GM19238 (cell line): ENCODE data around the gene NPHP4.
"Not testable (repeated sequence)": the region's sequence is repeated elsewhere in the genome, so short reads cannot be mapped to it uniquely, and the experiment has no call there.

Experiments
- DNase-seq: peaks from one replicate; pipeline ENCODE4 v3.0.0; 2011; ENCODE audit warnings: low spot score; ENCODE audit not compliant: insufficient read length

NPHP4 gene

DNA sequence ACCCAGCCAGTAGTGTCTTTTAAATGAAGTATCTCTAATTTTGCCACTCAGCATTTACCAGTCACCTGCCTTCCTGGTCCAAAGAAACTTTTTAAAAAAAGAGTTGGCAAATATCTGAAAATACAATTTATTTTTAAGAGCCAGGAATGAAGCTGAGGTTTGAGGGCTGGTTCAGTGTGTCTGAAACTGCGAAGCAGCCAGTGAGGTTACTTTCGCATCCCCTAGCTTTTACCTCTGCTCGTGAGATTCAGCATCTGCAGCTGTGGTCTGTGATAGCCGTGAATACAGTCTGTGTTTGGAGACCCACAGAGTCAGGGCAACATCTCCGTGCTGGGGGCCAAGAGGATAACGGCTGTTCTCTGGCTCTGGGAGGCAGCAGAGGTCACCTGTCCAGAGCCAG, 32.2 kb upstream of the NPHP4 start:
- DNase-seq, result no peak

DNA sequence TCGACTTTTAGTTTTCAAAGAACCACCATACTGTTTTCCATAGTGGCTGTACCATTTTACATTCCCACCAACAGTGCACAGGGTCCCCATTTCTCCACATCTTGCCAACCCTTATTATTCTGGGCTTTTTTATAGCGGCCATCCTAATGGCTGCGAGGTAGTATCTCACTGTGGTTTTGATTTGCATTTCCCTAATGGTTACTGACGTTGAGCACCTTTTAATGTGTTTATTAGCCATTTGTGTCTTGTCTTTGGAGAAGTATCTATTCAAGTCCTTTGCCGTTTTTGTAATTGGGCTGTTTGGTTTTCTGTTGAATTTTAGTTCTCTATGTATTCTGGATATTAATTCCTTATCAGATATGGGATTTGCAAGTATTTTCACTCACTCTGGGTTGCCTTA, 31.1 kb upstream of the NPHP4 start:
- no peak for DNase-seq

DNA sequence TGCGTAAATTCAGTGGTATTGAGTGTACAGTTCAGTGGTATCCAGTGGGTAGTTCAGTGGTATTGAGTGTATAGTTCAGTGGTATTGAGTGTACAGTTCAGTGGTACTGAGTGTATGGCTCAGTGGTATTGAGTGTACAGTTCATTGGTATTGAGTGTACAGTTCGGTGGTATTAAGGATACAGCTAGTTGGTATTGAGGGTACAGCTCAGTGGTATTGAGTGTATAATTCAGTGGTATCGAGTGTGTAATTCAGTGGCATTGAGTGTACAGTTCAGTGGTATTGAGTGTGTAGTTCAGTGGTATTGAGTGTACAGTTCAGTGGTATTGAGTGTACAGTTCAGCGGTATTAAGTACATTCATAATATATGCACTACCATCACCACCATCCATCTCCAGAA, 30.0 kb upstream of the NPHP4 start:
- DNase-seq, result no peak

DNA sequence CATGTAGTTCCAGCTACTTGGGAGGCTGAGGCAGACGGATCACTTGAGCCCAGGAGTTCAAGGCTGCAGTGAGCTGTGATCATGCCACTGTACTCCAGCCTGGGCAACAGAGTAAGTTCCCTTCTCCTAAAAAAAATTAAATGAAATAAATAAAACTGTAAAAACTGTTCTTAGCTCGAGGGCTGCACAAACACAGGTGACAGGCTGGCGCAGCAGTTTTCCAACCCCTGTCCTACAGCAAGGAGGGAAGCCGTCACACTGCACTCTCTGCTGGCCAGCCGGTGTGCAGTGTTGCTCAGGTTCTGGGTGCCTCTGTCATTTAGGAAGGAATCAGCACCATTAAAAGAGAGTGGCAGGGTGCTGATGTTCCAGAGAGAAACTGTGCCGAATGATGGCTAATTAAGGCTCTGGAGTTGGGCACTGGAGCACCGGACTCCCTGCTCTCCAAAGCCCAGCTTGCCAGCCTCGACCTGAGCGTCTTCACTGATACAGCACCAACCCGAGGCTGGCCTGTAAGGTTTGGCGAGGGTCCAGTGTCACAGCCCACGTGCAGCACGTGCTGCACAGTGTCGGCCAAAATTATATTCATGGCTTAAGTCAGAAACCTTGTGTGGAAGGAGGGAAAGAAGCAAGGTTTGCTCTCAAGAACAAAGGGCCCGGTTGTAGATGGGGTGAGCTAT, 27.1 kb upstream of the NPHP4 start:
- no peak for DNase-seq

DNA sequence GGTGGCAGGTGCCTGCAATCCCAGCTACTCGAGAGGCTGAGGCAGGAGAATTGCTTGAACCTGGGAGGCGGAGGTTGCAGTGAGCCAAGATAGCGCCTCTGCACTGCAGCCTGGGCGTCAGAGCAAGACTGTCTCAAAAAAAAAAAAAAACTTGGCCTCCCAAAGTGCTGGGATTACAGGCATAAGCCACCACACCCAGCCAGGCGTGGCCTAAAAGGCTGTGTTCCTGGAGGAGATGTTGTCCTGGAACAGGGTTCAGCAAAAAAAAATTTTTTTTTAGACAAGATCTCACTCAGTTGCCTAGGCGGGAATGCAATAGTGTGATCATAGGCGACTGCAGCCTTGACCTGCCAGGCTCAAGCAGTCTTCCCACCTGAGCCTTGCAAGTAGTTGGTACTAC, 25.4 kb upstream of the NPHP4 start:
- DNase-seq, result not testable (repeated sequence)

DNA sequence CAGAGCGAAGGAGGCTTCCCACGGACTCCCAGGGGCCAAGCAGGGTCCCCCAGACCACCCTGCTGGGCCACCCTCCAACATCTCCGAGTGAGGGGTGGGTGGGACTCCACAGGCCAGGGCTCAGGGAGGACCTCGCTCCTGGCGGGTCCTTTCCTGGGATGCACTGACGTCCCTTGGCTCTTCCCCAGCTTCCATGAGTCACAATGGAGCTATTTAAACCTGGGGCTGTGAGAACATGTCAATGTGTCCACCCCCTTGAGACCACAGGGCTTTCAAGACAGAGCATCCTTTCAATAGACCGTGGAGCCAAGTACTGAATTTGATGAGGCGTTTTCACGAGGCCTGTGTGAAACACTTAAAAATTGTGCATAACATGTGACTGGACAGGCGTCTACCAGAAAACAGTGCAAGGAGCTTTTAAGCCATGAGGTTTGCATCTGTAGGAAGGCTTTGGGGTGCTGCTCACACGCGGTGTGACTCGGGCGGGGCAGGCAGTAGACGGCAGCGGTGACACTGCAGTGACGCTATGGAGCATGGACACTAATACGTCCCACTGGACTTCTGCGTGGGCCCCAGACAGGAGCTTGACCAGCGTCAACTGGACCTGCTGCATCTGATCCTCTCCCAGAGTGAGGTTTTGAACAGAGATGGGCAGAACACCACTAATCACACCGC, 24.1 kb upstream of the NPHP4 start:
- no peak for DNase-seq

DNA sequence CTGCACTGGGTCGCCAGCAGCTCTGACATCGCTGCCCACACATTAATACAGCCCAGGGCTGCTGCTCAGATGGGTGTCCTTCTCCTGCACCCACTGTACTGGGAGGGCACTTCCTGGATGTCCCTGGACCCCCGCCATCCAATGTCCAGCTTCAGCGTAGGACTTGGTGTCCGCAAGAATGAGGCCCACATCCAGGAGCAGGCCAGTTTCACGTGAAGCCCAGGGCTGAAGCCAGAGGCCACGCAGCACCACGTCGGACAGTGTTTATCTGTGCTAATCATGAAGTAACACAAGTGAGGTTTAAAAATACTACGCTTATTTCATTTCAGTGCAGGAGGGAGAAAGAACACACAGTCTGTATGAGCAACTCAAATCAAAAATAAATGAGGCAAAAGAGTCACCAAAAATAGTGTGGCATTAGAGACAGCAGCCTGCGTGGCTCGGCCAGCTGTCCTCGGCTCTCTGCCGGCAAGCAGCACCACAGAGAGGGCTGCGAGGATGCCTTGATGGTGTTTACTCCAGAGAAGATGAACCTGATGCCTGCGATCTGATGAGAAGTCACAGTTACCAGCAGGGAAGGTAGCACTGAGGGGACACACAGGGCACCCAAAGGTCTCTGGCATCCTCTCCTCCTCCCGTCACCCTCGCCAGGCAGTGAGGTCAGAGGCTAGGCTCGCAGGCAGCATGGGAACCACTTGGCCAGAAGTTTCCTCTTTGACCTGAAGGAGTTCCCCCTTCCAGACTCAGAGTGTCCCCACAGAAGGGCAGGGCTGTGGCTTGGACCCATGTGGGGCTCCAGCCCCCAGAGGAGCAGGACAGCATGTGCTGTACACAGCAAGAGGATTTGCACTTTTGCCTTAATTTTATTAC, 22.1 kb upstream of the NPHP4 start:
- DNase-seq, result no peak

DNA sequence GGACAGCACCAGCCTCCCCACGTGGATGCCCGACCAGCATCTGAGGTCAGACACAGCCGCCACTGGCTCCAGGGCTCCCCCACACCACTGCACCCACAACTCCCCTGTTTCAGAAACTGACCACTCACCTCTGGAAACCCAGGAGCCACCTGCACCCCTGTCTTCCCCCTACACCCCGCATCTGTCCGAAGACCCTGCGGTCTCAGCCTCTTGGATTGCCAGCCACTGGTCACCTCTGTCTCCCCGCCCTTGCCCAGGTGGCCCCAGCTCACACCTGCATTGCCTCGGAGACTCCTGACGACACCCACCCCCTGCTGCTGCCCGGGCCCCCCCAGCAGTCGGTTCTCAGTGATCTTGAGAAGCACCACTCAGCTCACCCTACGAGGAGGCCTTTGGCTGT, 21.3 kb upstream of the NPHP4 start:
- DNase-seq, result no peak

DNA sequence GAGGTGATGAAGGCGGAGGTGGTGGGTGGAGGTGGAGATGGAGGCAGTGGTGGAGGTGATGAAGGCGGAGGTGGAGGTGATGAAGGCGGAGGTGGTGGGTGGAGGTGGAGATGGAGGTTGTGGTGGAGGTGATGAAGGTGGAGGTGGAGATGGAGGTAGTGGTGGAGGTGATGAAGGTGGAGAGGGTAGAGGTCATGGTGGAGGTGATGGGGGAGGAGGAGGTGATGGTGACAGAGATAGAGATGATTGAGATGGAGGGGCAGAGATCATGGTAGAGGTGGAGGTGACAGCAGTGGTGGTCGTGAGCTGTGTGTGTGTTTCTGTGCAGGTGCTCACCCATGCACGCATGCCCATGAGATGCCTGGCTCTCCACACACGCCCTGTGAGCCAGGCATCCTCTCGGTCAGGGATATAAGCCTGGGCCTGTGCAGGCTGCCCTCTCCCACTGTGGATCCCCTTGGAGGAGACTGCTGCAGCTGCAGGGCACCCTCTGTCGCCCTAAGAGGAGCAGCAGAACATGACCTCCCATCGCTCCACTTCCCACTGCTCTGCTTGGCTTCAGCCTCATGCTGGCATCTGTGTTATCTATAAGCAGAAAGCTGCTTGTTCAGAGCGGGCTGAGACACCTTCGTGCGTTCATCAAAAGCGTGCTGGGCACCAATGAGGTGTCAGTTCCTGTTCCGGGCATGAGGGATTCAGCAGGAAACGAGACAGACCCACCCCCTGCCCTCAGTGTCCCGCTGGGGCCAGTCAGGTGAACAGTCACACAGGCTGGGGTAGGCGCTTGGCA, 20.5 kb upstream of the NPHP4 start:
- DNase-seq, result no peak

DNA sequence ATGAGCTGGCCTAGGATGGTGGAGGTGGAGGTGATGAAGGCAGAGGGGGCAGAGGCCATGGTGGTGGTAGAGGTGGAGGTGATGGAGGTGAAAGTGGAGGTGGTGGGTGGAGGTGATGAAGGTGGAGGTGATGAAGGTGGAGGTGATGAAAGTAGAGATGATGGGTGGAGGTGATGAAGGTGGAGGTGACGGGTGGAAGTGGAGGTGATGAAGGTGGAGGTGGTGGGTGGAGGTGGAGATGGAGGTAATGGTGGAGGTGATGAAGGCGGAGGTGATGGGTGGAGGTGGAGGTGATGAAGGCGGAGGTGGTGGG, 19.7 kb upstream of the NPHP4 start:
- DNase-seq, result no peak

DNA sequence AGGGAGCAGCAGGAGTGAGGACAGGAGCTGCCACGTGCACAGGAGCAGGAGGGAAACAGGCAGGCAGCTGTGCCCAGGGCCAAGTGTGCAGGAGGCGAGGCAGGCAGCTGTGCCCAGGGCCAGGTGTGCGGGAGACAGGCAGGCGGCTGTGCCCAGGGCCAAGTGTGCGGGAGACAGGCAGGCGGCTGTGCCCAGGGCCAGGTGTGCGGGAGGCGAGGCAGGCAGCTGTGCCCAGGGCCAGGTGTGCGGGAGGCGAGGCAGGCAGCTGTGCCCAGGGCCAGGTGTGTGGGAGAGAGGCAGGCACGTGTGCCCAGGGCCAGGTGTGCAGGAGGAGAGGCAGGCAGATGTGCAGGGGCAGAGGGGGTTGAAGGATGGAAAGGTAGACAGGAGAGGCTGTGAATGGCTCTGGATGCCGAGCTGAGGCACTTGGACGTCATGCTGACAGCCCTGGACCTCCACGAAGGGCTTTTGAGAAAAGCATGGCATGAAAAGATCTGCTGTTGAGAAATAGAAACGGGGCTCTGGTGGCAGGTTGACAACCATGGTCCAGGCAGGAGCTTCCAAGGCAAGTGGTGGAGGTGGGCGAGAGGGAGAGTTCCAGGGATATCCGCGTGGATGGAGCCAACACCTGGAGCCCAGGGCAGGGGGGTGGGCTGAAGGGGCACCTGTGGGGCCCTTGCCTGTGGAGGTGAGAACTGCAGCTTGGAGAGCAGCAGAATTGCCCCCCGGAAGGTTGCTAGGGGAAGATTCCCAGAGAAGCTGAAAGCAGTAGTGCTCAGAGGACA, 19.1 kb upstream of the NPHP4 start:
- DNase-seq, result no peak

DNA sequence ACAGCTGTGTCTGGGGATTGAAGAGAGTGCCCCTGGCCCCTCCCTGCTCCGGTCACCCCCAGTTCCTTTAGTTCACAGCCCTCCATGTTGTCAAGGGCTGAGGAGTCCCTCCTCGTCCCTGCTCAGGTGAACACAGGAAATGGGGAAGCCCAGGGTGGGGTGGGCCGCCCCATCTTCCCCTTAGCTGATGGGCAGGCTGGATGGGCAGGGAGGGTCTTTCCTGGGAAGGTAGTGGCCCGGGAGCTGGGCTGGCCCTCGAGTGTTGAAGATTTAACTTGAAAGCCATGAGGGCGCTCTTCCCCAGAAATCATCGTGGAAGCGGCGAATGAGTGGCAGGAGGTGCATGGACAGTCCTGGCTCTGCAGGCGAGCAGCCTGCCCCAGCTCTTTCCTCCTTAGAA, 18.3 kb upstream of the NPHP4 start:
- DNase-seq, result no peak

DNA sequence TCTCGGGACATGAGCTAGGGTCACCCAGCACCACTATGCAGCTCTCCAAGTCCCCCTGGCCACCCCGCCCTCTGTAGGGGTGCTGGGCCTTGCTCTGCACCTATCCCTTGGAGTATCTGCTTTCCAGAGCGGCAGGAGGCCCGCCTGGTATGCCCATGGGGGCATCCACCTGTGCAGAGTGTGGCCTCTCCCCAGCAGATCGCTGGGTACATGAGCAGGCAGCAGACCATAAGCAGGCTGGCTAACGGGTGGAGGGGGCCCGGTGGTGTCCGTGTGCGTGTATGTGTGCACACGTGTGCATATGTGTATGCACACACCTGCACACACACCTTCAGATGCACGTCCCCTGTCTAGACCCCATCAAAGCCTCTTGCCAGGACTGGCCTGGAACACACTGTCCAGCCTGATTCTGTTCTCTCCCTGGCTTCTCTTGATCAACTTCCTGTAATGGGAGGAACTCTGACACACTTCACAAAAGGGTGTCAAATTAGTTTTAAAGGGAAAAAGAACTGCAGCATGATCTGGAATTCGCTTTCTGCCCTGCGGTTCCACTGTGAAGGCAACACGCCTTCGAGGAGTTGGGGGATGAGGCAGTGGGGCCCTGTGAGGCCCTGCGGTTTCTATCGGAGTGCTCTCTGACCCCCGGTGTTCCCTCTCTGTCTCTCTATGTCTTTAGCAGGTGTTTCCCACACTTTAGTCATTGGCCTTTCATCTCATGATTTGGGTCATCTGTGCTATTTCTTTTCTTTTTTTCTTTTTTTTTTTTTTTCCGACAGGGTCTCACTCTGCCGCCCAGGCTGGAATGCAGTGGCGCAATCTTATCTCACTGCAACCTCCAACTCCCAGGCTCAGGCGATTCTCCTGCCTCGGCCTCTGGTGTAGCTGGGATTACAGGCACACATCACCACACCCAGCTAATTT, 17.2 kb upstream of the NPHP4 start:
- DNase-seq, result no peak

DNA sequence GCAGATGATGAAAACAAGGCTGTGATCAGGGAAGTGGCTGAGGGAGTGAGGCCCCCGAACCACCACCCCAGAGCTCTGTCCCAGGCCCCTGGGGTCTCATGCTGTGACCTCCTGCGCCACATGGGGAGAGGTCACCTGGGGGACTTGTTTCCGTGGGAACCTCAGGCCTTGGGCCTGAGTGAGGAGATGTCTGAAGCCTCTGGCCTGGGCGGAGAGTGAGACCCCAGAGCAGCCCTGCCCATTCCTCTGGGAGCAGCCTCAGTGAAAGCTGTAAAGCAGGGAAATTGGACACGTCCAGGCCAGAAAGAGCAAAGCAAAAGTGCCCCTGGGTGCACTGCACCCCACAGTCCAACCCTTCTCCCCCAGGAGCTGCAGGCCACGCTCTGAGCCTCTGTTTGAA, 16.5 kb upstream of the NPHP4 start:
- DNase-seq, result no peak

DNA sequence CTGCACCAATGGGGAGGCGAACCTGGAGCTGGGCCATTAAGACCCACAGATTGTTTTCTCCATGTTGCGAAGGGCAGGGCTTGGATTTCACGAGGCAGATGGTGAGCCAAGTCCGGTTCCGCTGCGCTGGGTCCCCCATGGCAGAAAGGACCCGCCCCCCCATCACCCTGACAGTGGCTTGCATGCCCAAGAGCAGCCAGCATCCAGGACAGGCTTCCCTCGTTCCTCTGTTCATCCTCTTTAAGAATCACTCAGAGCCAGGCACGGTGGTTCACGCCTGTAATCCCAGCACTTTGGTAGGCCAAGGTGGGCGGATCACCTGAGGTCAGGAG, 15.8 kb upstream of the NPHP4 start:
- no peak for DNase-seq

DNA sequence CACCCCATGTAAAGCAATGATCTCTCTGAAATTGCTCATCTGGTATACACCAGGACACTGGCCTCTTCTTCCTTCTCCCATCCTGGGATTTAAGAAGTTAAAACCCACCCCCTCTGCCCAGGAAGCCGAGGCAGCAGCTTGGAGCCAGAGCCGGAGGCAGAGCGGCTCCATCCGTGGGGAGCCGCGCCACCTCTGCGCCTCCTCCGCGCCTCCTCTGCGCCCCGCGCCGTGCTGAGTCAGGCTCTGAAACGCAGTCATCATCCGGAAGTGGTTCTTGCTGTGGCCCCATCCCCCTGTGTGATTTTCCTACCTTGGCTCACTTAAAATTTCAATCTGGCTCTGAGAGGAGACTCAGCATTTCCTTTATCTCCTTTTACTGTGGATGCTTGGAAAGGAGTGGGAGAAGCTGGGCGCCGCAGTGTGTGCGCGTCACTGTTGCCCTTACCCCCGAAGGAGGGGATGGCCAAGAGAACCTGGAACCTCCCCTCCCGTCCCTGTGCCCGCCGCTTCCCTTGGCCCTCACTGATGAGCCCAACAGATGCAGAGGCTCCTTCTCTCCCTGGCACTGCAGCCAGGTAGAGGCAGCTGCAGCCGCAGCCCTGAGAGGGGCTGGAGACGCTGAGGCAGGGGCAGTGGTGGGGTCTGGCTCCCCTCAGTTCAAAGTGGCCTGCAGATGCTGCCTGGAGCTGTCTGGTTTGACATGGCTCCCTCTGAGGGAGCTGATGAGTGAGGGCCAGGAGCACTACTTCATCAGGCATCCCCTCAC, 15.3 kb upstream of the NPHP4 start:
- DNase-seq, result no peak

DNA sequence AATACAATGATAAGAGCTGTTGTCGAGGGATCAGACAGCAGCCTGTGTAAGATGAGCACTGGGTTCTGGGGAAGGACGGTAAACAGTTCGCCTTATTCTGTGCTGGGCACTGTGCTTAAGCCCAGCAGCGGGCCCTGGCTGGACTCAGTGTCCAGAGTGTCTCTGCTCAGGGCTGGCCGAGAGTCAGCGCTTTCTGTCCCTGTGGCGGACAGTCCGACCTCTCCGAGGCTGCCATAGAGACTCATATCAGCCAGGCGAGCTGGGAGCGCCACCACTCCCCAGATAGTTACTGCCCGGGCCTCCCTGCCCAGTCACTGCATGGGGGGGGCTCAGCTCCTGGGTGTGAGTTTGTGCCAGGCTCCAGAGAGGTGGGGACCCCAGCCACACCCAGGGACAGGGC, 14.7 kb upstream of the NPHP4 start:
- DNase-seq, result no peak

DNA sequence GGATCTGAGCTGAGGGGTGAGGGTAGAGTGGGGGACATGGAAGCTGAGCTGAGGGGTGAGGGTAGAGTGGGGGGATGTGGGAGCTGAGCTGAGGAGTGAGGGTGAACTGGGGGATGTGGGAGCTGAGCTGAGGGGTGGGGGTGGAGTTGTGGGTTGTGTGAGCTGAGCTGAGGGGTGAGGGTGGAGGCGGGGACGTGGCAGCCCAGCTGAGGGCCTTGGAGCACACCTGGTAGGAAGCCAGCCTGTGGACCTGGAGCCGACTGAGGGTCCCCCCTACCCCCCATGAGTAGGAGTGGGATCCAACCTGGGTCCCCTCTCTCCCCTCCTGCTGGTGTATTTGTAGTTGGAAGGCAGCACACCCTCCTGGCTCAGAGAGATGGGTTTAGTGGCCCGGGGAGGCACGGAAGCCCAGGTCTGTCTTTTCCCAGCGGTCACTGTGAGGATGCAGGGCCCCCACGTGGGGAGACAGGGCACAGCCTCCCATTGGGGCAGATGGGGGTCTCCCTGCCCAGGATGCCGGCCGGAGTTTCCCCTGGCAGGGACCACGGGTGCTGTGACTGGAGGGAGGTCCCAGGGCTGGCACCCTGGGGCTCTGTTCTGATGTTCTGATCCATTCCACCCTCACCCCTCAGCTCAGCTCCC, 13.2 kb upstream of the NPHP4 start:
- no peak for DNase-seq
